ENCODE data around the gene POU2F1.
A peak's percentile ranks its signal among the peaks of the same experiment; 100 is the strongest.

Gene POU2F1

GRCh38 chr1:167467752-167468151 lies 247.1 kb downstream of the POU2F1 start:
- no peak for DNase-seq (ENCODE audit: low read depth)

DNA sequence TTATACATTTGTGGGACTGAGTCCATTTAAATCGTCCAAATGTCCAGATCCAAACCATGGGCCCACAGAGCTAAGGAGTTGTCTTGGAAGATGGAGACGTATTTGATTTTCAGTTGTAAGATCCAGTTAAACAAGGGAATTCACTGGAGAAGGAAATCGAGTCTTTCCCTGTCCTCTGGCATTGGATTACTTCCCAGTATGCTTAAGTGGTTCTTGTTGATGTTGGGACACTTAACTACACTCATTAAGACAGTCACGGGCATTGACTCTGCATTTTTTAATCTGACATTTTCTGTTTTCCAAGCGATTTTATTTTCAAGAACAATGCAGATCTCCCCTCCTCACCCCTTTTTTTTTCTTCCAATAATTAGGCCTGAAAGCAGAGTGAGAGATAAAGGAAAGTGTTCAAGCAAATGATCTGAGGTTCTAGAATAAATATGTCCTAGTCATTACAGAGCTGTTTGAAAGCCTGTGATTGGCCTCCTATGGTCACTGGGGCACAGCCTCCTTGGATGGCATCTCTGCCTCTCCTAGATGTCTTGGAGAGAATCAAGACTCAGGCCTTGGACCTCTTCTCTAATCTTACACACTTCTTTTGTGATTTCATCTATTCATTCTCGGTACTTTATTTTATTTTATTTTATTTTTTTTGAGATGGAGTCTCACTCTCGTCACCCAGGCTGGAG lies 248.7 kb downstream of the POU2F1 start:
- no peak for DNase-seq (ENCODE audit: low read depth)

- no peak for DNase-seq (ENCODE audit: low read depth)
Observed at GRCh38 chr1:167471568-167471967, 250.9 kb downstream of the POU2F1 start.

DNA sequence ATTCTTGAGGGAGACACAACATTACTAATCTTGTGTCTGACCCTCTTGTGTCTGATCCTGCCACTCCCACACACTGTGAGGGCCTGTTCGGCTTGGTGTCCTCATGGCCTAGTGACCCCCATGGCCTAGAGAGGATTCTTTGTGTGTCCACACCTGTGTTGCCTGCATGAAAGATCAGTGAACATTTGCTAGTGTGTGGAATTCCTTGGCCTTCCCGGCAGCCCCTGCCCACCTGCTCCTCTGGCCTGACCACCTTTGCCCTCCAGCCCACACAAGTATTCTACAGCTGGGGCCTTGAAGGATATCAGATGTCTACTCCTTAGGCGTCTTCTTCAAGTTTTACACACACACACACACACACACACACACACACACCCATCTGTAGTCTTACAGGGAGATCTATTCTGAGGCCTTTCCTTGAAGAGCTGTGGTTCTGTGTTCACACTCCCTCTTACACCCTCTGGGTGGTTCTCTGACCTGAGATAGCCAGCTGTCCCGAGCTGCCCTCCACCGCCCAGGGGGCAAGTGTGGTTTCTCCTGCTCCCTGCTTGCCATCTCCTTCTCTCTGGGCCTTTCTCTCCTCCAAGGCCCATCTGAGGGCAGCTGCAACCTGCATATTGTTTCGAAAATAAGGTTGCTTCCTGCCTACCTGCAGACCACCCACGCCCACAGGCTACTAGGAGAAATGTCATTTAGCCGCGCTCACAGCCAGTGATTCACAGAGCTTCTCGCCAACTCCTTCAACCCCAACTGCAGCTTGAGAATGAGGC lies 252.3 kb downstream of the POU2F1 start:
- peak; percentile 64 for DNase-seq (ENCODE audit: low read depth)

GRCh38 chr1:167473761-167474160 lies 253.1 kb downstream of the POU2F1 start:
- DNase-seq (ENCODE audit: low read depth): no peak

GRCh38 chr1:167474191-167474641 lies 253.5 kb downstream of the POU2F1 start:
- peak; percentile 63 for DNase-seq (ENCODE audit: low read depth)

DNA sequence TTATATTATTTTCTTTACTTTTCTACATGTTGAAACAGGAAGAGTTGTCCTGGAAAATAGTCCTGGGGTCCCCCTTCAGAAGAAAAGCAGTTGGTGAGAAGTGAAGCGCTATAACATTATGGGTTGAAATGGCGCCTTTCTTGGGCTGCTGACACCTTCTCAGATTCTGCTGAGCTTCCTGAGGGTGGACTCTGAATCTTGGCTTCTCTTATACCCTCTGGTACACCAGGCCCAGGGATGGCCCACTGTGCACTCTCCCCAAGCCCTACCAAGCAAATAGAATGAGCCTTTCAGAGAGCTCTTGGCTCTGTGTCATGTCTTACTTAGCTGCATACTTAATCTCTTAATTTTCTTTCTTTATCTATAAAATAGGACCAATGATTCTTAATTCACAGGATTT lies 255.4 kb downstream of the POU2F1 start:
- DNase-seq (ENCODE audit: low read depth): no peak

Measured in stimulated activated CD4-positive, alpha-beta T cell treated with anti-CD3 and anti-CD28 coated beads, Interleukin-2, amount 100 ng/mL, for 4 hours (primary cell).